Neural cell (in vitro differentiated cells): ENCODE results near the gene RAP1A.

Source experiments
- EZH2 ChIP-seq: fragments of 200-600, 300-800 bp; shearing (Covaris generic), sonication (generic); IDR thresholded peaks from 2 replicates; pipeline ENCODE4 v1.6.1; 2014; ENCODE audit warnings: antibody characterized with exemption, low read length, borderline replicate concordance, mild to moderate bottlenecking; ENCODE audit not compliant: insufficient read depth, poor library complexity, severe bottlenecking
- POLR2AphosphoS5 ChIP-seq: IDR thresholded peaks from 2 replicates; pipeline ENCODE4 v1.6.1; 2012
- RAD21 ChIP-seq: fragments of 450-650 bp; conservative IDR thresholded peaks from 2 replicates; pipeline ENCODE4 v1.6.1; 2014; ENCODE audit warnings: antibody characterized with exemption, mild to moderate bottlenecking, moderate library complexity
- TAF1 ChIP-seq: IDR thresholded peaks from 2 replicates; pipeline ENCODE4 v1.6.1; 2012; ENCODE audit warnings: low read depth
- TF ChIP-seq, protein P1 (sequence below): fragments of 450-650 bp; IDR thresholded peaks from 2 replicates; pipeline ENCODE4 v1.5.1; 2014; ENCODE audit warnings: antibody characterized with exemption, mild to moderate bottlenecking, moderate library complexity; ENCODE audit not compliant: poor library complexity, severe bottlenecking
- TF ChIP-seq, protein P2 (sequence below): IDR thresholded peaks from 2 replicates; pipeline ENCODE4 v1.6.1; 2012; ENCODE audit warnings: borderline replicate concordance

- TF ChIP-seq, protein P1, sequence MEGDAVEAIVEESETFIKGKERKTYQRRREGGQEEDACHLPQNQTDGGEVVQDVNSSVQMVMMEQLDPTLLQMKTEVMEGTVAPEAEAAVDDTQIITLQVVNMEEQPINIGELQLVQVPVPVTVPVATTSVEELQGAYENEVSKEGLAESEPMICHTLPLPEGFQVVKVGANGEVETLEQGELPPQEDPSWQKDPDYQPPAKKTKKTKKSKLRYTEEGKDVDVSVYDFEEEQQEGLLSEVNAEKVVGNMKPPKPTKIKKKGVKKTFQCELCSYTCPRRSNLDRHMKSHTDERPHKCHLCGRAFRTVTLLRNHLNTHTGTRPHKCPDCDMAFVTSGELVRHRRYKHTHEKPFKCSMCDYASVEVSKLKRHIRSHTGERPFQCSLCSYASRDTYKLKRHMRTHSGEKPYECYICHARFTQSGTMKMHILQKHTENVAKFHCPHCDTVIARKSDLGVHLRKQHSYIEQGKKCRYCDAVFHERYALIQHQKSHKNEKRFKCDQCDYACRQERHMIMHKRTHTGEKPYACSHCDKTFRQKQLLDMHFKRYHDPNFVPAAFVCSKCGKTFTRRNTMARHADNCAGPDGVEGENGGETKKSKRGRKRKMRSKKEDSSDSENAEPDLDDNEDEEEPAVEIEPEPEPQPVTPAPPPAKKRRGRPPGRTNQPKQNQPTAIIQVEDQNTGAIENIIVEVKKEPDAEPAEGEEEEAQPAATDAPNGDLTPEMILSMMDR = no peak
- TF ChIP-seq, protein P2, sequence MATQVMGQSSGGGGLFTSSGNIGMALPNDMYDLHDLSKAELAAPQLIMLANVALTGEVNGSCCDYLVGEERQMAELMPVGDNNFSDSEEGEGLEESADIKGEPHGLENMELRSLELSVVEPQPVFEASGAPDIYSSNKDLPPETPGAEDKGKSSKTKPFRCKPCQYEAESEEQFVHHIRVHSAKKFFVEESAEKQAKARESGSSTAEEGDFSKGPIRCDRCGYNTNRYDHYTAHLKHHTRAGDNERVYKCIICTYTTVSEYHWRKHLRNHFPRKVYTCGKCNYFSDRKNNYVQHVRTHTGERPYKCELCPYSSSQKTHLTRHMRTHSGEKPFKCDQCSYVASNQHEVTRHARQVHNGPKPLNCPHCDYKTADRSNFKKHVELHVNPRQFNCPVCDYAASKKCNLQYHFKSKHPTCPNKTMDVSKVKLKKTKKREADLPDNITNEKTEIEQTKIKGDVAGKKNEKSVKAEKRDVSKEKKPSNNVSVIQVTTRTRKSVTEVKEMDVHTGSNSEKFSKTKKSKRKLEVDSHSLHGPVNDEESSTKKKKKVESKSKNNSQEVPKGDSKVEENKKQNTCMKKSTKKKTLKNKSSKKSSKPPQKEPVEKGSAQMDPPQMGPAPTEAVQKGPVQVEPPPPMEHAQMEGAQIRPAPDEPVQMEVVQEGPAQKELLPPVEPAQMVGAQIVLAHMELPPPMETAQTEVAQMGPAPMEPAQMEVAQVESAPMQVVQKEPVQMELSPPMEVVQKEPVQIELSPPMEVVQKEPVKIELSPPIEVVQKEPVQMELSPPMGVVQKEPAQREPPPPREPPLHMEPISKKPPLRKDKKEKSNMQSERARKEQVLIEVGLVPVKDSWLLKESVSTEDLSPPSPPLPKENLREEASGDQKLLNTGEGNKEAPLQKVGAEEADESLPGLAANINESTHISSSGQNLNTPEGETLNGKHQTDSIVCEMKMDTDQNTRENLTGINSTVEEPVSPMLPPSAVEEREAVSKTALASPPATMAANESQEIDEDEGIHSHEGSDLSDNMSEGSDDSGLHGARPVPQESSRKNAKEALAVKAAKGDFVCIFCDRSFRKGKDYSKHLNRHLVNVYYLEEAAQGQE = no peak
- TF ChIP-seq RAD21 = no peak
- TF ChIP-seq TAF1 = no peak
- no peak for TF ChIP-seq POLR2AphosphoS5
- no peak for TF ChIP-seq EZH2
Measured at GRCh38 chr1:111672331-111672730, 52.7 kb downstream of the RAP1A start.
